Mucosa of descending colon (tissue), 3 donors: ENCODE data around the gene GNAI3. TPM values are rescaled to one million over a fixed set of nuclear protein-coding genes. Genes with fewer than 3 reads are reported as not detected.

ENCODE experiments used
- ATAC-seq: fragments of 200-7000 bp; cut with Tn5 transposase; one replicate; pipeline ENCODE4 v1.9.1; 2020; ENCODE audit warnings: mild to moderate bottlenecking, moderate library complexity
- DNase-seq, 3 donors: peaks; one replicate each; pipeline ENCODE4 v3.0.0-alpha.2; 2020
- H3K36me3 ChIP-seq: fragments of 200-600 bp; one replicate; pipeline ENCODE4 v1.8.0; 2021; ENCODE audit warnings: low read depth, mild to moderate bottlenecking
- H3K4me1 ChIP-seq: fragments of 200-600 bp; one replicate; pipeline ENCODE4 v1.8.0; 2021; ENCODE audit warnings: low read depth, mild to moderate bottlenecking
- H3K4me3 ChIP-seq: fragments of 200-600 bp; one replicate; pipeline ENCODE4 v1.8.0; 2021; ENCODE audit warnings: mild to moderate bottlenecking
- H3K9me3 ChIP-seq: fragments of 200-600 bp; one replicate; pipeline ENCODE4 v1.8.0; 2021; ENCODE audit warnings: mild to moderate bottlenecking
- intact Hi-C, 2 donors: fragments of 100-400 bp; cut with DNase I in 1 of 2; cut with micrococcal nuclease in 1 of 2; formaldehyde crosslinking; loops; one replicate each; pipeline versions ENCODE4 v1.11.0 to v1.11.1; 2022; cut with DNase I, micrococcal nuclease
- total RNA-seq, 3 donors: library from RNA; stranded (reverse); fragmentation: NEBNext Ultra II Directional in 2 of 3; extraction: Animal tissue kit (Norgen Biotek cat#: 25700) in 2 of 3; gene quantifications; one replicate each; pipeline versions ENCODE4 v1.2.1 to v1.2.4, GENCODE V29; 2021 to 2023
- TF ChIP-seq, protein P1 (sequence below): fragments of 200-600 bp; IDR thresholded peaks from one replicate; pipeline ENCODE4 v1.8.0; 2022; ENCODE audit warnings: antibody characterized with exemption, mild to moderate bottlenecking
- donor health status: DM: no; HTN: no; CAD: no; lungs with moderate emphysema.
- donor health status: DM: no; HTN: no; CAD: no.
- donor health status: DM: no; HTN: yes; CAD: no.

The GNAI3 gene
- total RNA-seq, 3 donors from 2014 or later, result 6.5 to 8.3 (median 7.6) TPM

DNA sequence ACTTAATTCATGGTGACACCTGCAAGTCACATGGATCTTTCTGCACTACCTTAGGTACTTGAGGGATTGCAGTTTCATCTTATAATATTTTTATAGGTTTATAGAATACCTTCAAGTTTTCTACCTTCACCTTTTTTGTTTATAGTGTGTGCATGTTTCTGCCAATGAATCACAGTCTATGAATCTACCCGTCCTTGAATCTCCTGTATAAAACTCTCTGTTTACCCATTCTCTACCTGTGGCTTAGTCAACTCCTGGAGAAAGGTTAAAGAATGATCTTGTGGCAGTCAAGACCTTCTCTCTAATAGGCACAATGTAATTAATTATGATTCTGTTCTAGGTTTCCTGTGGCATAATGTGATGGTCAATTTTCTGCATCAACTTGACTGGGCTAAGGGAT is 116.3 kb downstream of the GNAI3 start:
- TF ChIP-seq, protein P1, sequence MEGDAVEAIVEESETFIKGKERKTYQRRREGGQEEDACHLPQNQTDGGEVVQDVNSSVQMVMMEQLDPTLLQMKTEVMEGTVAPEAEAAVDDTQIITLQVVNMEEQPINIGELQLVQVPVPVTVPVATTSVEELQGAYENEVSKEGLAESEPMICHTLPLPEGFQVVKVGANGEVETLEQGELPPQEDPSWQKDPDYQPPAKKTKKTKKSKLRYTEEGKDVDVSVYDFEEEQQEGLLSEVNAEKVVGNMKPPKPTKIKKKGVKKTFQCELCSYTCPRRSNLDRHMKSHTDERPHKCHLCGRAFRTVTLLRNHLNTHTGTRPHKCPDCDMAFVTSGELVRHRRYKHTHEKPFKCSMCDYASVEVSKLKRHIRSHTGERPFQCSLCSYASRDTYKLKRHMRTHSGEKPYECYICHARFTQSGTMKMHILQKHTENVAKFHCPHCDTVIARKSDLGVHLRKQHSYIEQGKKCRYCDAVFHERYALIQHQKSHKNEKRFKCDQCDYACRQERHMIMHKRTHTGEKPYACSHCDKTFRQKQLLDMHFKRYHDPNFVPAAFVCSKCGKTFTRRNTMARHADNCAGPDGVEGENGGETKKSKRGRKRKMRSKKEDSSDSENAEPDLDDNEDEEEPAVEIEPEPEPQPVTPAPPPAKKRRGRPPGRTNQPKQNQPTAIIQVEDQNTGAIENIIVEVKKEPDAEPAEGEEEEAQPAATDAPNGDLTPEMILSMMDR, result no peak
- H3K9me3 ChIP-seq, result no peaks in the 10 kb centered on the region
- ATAC-seq, result no peak
- no peaks in the 10 kb centered on the region for H3K36me3 ChIP-seq
- no peak for DNase-seq
- no peak overlapping the region for H3K4me3 ChIP-seq
- peaks cover 3% of the 10 kb centered on the region for H3K4me1 ChIP-seq
- intact Hi-C loops, result no loop called here

DNA sequence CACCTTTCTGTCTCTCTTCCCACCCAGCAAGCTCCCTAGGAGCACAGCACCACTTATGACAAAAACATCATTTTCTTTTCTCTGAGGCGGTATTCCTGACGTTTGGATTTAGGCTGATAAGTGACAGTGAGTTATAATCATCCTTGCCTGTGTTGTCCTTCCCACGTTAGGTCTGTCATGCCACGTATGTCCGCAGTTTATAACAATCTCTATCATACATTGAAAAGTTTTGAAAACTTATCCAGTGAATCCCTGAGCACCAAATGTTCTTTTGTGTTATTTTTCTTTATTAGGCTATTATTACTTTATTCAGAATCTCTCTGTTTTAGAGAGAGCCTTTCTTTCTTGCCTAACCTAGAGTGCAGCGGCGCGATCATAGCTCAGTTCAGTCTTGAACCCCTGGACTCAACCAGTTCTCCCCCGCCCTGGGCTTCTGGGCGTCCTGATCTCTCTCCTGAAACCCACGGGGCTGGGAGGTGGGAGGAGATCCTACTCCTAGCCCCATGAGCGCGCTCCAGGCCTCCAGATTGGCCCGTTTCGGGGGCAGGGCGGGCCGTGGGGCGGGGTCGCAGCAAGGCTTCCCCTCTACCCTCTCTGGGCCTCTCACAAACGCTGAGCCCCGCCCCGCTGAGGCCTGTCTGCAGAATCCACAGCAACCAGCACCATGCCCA is 119.2 kb downstream of the GNAI3 start, which contains the start of gene GSTM2:
Gene GSTM2, plus strand, starts transcription at position 606 of the 671 bp plus-strand sequence. Its CDS starts 59 bp downstream, at position 665.
- ATAC-seq (peak; percentile 98), DNase-seq (peak; percentile 86 to 92 (median 91))
- H3K9me3 ChIP-seq, result no peaks in the 10 kb centered on the region
- intact Hi-C loops, result no loop called here
- H3K4me3 ChIP-seq, result no peak within 1 kb of the TSS
- TF ChIP-seq, protein P1, result no peak
- H3K4me1 ChIP-seq, result peaks cover 3% of the 10 kb centered on the region
- H3K36me3 ChIP-seq, result no peaks in the 10 kb centered on the region

Other genes with a start within 250 kb of the GNAI3 start
- gene MYBPHL, start 241.6 kb upstream of the GNAI3 start, total RNA-seq, result not detected
- gene SORT1, start 150.7 kb upstream of the GNAI3 start, total RNA-seq, result 100 to 1,000 TPM in 2 of 3 donors, 10 to 100 TPM in 1; 89.8 to 109 (median 107) TPM
- gene PSMA5, start 122.2 kb upstream of the GNAI3 start, total RNA-seq, result 100 to 1,000 TPM in 1 of 3 donors, 10 to 100 TPM in 2; 67.9 to 103 (median 71.0) TPM
- gene SYPL2, start 82.1 kb upstream of the GNAI3 start, total RNA-seq, result 1 to 10 TPM in 1 of 3 donors, under 1 TPM in 2; 0.12 to 6.6 (median 0.34) TPM
- gene ATXN7L2, start 64.7 kb upstream of the GNAI3 start, total RNA-seq, result 1 to 10 TPM; 2.5 to 4.4 (median 3.5) TPM
- gene CYB561D1, start 54.5 kb upstream of the GNAI3 start, total RNA-seq, result 10 to 100 TPM; 16.0 to 18.7 (median 18.1) TPM
- 1 to 10 TPM; 2.2 to 9.9 (median 3.9) TPM for gene AMIGO1, start 38.9 kb upstream of the GNAI3 start, total RNA-seq
- under 1 TPM in 1 of 3 donors, not detected in 2; 0.25 TPM for gene GPR61, start 8.7 kb upstream of the GNAI3 start, total RNA-seq
- not detected for gene GNAT2, start 71.0 kb downstream of the GNAI3 start, total RNA-seq
- gene AMPD2, start 71.2 kb downstream of the GNAI3 start, total RNA-seq, result 10 to 100 TPM; 35.6 to 47.4 (median 40.9) TPM
- 10 to 100 TPM; 63.4 to 96.3 (median 74.2) TPM for gene GSTM4, start 107.5 kb downstream of the GNAI3 start, total RNA-seq
- gene GSTM2, start 119.4 kb downstream of the GNAI3 start, total RNA-seq, result 10 to 100 TPM; 23.8 to 87.7 (median 41.0) TPM
- gene GSTM1, start 139.2 kb downstream of the GNAI3 start, total RNA-seq, result 10 to 100 TPM; 18.0 to 30.6 (median 20.0) TPM
- 1 to 10 TPM; 2.5 to 6.1 (median 4.8) TPM for gene GSTM5, start 163.6 kb downstream of the GNAI3 start, total RNA-seq
- 10 to 100 TPM in 2 of 3 donors, 1 to 10 TPM in 1; 4.9 to 84.8 (median 12.4) TPM for gene GSTM3, start 192.4 kb downstream of the GNAI3 start, total RNA-seq
- 100 to 1,000 TPM; 211 to 539 (median 356) TPM for gene EPS8L3, start 215.3 kb downstream of the GNAI3 start, total RNA-seq